Upper lobe of left lung (tissue), 6 donors: ENCODE results near the gene PATJ. TPM values are rescaled to one million over a fixed set of nuclear protein-coding genes. Genes with fewer than 3 reads are reported as not detected.

ENCODE experiments used
- ATAC-seq, 2 donors: fragments of 200-7000 bp; cut with Tn5 transposase; one replicate each; pipeline ENCODE4 v1.9.1; 2022; ENCODE audit warnings: mild to moderate bottlenecking in 2 of 2, moderate library complexity in 2 of 2; ENCODE audit not compliant: low FRiP score in 2 of 2
- DNase-seq, 2 donors: peaks; one replicate each; pipeline ENCODE4 v3.0.0-alpha.2; 2019 to 2020
- H3K27ac ChIP-seq, 4 donors: fragments of 200-600 bp; sonication (generic); one replicate each; pipeline ENCODE4 v1.5.1; 2016 to 2019
- H3K27me3 ChIP-seq, 4 donors: fragments of 200-600 bp; sonication (generic); one replicate each; pipeline ENCODE4 v1.5.1; 2017 to 2019
- H3K36me3 ChIP-seq, 4 donors: fragments of 200-600 bp; sonication (generic); one replicate each; pipeline ENCODE4 v1.5.1; 2016 to 2019
- H3K4me1 ChIP-seq, 4 donors: fragments of 200-600 bp; sonication (generic); one replicate each; pipeline ENCODE4 v1.5.1; 2018 to 2019
- H3K4me3 ChIP-seq, 4 donors: fragments of 200-600 bp; sonication (generic); one replicate each; pipeline ENCODE4 v1.5.1; 2017 to 2019; ENCODE audit warnings: mild to moderate bottlenecking in 2 of 4, moderate library complexity in 1 of 4
- H3K9me3 ChIP-seq, 4 donors: fragments of 200-600 bp; sonication (generic); one replicate each; pipeline ENCODE4 v1.5.1; 2018 to 2019
- CTCF ChIP-seq, 6 experiments: fragments of 450-650 bp in 4 of 6; fragments of 200-600 bp in 2 of 6; sonication (generic) in 2 of 6; IDR thresholded peaks; one replicate each; pipeline ENCODE4 v1.5.1; 2016 to 2019; ENCODE audit warnings: antibody characterized with exemption in 6 of 6
- EP300 ChIP-seq, 4 donors: sonication (generic); formaldehyde crosslinking; IDR thresholded peaks; one replicate each; pipeline ENCODE4 v1.5.1; 2017; ENCODE audit warnings: antibody characterized with exemption in 4 of 4, control low read depth in 2 of 4
- POLR2A ChIP-seq, 4 donors: fragments of 450-650 bp; IDR thresholded peaks; one replicate each; pipeline ENCODE4 v1.5.1; 2016 to 2017; ENCODE audit warnings: antibody characterized with exemption in 4 of 4, mild to moderate bottlenecking in 2 of 4
- POLR2AphosphoS5 ChIP-seq, 2 donors: sonication (generic); formaldehyde crosslinking; IDR thresholded peaks; one replicate each; pipeline ENCODE4 v1.5.1; 2017; ENCODE audit warnings: antibody characterized with exemption in 2 of 2
- WGBS, 2 donors: methylation state at CpG; one replicate each; pipeline ENCODE4 v1.1.5; 2017 to 2018; 5-methylcytosine and 5-hydroxymethylcytosine counted together
- total RNA-seq, 6 donors: library from RNA; depleted of rRNA in 4 of 6; stranded (reverse); fragments of >200 nt in 4 of 6; gene quantifications; one replicate each; pipeline versions ENCODE4 v1.1.0 to v1.2.1, GENCODE V29; 2016 to 2021
- donor health status: DM: no; HTN: no; CAD: no; lungs with moderate emphysema.
- donor health status: DM: no; HTN: yes; CAD: no; lungs with severe emphysema.

PATJ gene
- total RNA-seq, 6 donors from 2014 or later: 37.1 to 217 (median 70.5) TPM

- Histone ChIP-seq H3K27ac (no peak overlapping the region), H3K4me1 (no peaks in the 10 kb centered on the region), H3K36me3 (peaks cover 0 to 2% (median 0%) of the 10 kb centered on the region in 4 donors), H3K9me3 (no peaks in the 10 kb centered on the region), H3K4me3 (no peak overlapping the region), H3K27me3 (no peaks in the 10 kb centered on the region)
- 90 to 92% methylated on average over 2 of the region's 2 CpGs for WGBS, 2 donors
- TF ChIP-seq POLR2AphosphoS5 (IDR thresholded peaks at IDR 0.05) (no peak), CTCF (IDR thresholded peaks at IDR 0.05) (no peak), EP300 (IDR thresholded peaks at IDR 0.05) (no peak), POLR2A (IDR thresholded peaks at IDR 0.05) (no peak)
- ATAC-seq (no peak), DNase-seq (no peak)
These were observed 347.3 kb downstream of the PATJ start for GRCh38 chr1:62089570-62089969.

GRCh38 chr1:62090016-62090415 is 347.7 kb downstream of the PATJ start:
- Histone ChIP-seq H3K4me3 (no peak overlapping the region), H3K27me3 (no peaks in the 10 kb centered on the region), H3K4me1 (no peaks in the 10 kb centered on the region), H3K9me3 (no peaks in the 10 kb centered on the region), H3K36me3 (no peaks in the 10 kb centered on the region), H3K27ac (no peak overlapping the region)
- WGBS, 2 donors: 66 to 67% methylated on average over 5 of the region's 5 CpGs
- no peak for DNase-seq
- TF ChIP-seq CTCF (IDR thresholded peaks at IDR 0.05): no peak
- no peak for TF ChIP-seq POLR2AphosphoS5 (IDR thresholded peaks at IDR 0.05)
- TF ChIP-seq EP300 (IDR thresholded peaks at IDR 0.05): no peak
- no peak for TF ChIP-seq POLR2A (IDR thresholded peaks at IDR 0.05)
- ATAC-seq: no peak

- Histone ChIP-seq H3K4me1 (no peaks in the 10 kb centered on the region), H3K27me3 (no peaks in the 10 kb centered on the region), H3K27ac (no peak overlapping the region), H3K36me3 (no peaks in the 10 kb centered on the region), H3K4me3 (no peak overlapping the region), H3K9me3 (no peaks in the 10 kb centered on the region)
- TF ChIP-seq CTCF (IDR thresholded peaks at IDR 0.05) (no peak), POLR2AphosphoS5 (IDR thresholded peaks at IDR 0.05) (no peak)
- ATAC-seq (no peak), DNase-seq (no peak)
- 96 to 97% methylated on average over 4 of the region's 4 CpGs for WGBS, 2 donors
These were observed 349.8 kb downstream of the PATJ start for GRCh38 chr1:62092110-62092509.

- no peaks in the 10 kb centered on the region for H3K4me1 ChIP-seq
- WGBS, 2 donors: 86 to 89% methylated on average over 3 of the region's 3 CpGs
- H3K4me3 ChIP-seq: no peak overlapping the region
- H3K27me3 ChIP-seq: no peaks in the 10 kb centered on the region
- no peaks in the 10 kb centered on the region for H3K9me3 ChIP-seq
- ATAC-seq (no peak), DNase-seq (no peak)
- no peaks in the 10 kb centered on the region for H3K36me3 ChIP-seq
- no peak for TF ChIP-seq POLR2A (IDR thresholded peaks at IDR 0.05)
- no peak for TF ChIP-seq EP300 (IDR thresholded peaks at IDR 0.05)
- no peak for TF ChIP-seq POLR2AphosphoS5 (IDR thresholded peaks at IDR 0.05)
- TF ChIP-seq CTCF (IDR thresholded peaks at IDR 0.05): no peak
- no peak overlapping the region for H3K27ac ChIP-seq
These were observed 351.0 kb downstream of the PATJ start for GRCh38 chr1:62093261-62093660.

GRCh38 chr1:62097464-62097863 is 355.2 kb downstream of the PATJ start:
- ATAC-seq: no peak
- TF ChIP-seq POLR2A (IDR thresholded peaks at IDR 0.05) (no peak), CTCF (IDR thresholded peaks at IDR 0.05) (no peak), EP300 (IDR thresholded peaks at IDR 0.05) (no peak), POLR2AphosphoS5 (IDR thresholded peaks at IDR 0.05) (no peak)

More at GRCh38 chr1:62097464-62097863, 355.2 kb downstream of the PATJ start:
- Histone ChIP-seq H3K4me3 (no peak overlapping the region), H3K9me3 (no peaks in the 10 kb centered on the region), H3K4me1 (no peaks in the 10 kb centered on the region), H3K36me3 (no peaks in the 10 kb centered on the region), H3K27ac (no peak overlapping the region), H3K27me3 (no peaks in the 10 kb centered on the region)
- DNase-seq: no peak
- 95 to 99% methylated on average over 3 of the region's 3 CpGs for WGBS, 2 donors
